ENCODE results near the gene TBX4. TPM values are rescaled to one million over a fixed set of nuclear protein-coding genes. Genes with fewer than 3 reads are reported as not detected.

Gene TBX4
- total RNA-seq, 2 donors from 2014 or later, result not detected

GRCh38 chr17:61412143-61412859, 39.9 kb upstream of the TBX4 start:
- ATAC-seq (peak; percentile 77), DNase-seq (peak; percentile 62 to 78)
- intact Hi-C loops (cut with DNase I, micrococcal nuclease), result loop anchor here (10.0 kb wide), 2 partner anchors 142 to 422 kb away; no protein-coding TSS in a partner anchor

DNA sequence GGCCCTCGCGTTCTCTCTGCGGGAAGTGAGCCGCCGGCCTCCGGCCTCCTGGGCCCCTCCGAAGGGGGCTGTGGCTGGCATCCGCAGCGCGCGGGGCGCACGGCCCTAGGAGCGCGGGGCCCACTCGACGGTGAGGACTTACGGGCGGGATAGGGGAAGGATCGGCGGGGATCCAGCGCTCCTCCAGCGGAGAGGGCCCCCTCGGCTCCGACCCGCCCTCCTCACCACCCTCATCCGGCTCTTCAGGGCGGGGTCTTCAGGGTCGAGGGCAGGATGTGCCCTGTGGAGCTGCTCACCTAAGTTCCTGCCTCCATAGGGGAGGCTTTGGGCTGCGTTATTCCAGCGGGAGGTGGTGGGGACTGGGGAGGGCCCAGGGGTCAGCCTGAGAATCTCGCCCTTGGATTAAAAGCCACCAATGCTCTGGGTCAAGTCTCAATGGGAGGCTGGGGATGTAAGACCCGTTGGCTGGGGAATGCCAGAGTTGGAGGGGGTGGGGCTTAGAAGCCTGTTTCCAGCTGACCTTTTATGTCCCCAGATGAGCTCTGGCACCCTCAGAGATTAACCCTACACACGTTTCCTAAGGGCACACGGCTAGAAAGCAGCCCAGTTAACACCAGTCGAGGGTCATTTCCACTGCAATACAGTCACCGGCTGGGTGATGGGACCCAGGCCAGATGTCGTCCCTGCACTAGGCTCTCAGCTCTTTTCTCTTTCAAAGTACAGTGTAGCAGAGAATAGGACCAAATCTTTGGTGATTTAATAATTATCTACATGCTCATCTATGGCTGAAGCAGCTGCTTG, 39.2 kb upstream of the TBX4 start:
- intact Hi-C loops (cut with DNase I, micrococcal nuclease), result loop anchor here (10.0 kb wide), 2 partner anchors 142 to 422 kb away; no protein-coding TSS in a partner anchor
- DNase-seq (peak in 1 of 2 donors; percentile 21), ATAC-seq (peak; percentile 0)

DNA sequence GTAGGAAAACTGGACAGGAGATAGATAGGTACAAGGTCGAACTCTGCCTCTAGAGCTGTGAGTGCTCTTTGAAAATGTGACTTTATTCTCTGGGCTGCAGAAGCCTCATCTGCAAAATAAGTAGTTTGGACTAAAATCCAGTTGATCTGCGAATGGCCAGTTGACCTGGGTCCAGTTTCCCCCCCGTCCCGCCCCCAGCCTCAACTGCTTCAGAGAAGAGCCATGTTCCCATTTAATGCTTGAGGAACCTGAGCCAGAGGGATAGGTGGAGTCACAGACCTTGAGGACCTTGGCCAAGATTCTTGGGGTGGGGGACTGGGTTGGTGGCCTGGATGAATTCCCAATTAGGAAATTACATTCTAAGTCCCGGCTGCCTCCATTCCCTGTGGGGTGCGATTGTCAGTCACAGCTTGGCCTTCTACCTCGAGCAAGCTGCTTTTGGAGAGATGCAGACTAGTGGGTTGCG, 38.5 kb upstream of the TBX4 start:
- no peak for ATAC-seq
- intact Hi-C loops (cut with DNase I, micrococcal nuclease), result loop anchor here (10.0 kb wide), 2 partner anchors 141 to 421 kb away; no protein-coding TSS in a partner anchor

DNA sequence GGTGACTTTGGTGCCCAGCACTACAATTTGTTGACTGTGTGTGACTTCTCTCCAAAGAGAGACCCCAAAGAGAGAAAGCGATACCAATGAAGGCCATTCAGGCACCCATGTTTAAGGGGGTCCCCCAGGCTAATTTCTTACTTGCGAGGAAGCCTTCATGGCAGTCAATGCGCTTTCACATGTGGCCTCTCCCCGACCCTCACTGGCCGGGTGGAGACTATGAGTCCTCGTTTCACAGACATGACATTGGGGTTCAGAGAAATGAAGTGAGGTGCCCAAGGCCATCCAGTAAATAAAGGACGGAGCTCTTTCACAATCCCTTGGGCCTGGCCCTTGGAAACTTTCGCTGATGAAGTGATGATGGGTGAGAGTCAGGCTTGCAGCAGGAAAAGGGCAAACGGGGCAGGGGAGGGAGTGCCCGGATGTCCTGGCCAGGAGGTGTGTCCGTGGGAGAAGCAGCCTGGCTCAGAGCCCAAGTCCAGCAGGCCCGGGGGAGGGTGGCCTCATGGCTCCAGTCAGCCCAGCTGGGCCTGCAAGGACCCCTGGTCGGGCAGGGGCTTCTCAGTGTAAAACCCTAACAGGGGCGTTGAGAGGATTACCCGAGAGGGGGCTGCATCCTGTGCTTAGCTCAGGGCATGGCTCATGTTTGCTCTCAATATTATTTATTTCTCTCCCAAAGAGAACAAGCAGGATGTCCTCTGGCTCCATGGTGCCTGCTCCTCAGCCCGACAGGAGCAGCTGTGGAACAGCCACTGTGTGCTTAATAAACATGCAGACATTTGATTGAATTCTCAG, 37.9 kb upstream of the TBX4 start:
- intact Hi-C loops (cut with DNase I, micrococcal nuclease), result loop anchor here (10.0 kb wide), 2 partner anchors 140 to 420 kb away; no protein-coding TSS in a partner anchor
- ATAC-seq (no peak), DNase-seq (peak in 1 of 2 donors; percentile 37)

More for the DNA sequence above, 38.5 kb upstream of the TBX4 start:
- DNase-seq, result no peak

DNA sequence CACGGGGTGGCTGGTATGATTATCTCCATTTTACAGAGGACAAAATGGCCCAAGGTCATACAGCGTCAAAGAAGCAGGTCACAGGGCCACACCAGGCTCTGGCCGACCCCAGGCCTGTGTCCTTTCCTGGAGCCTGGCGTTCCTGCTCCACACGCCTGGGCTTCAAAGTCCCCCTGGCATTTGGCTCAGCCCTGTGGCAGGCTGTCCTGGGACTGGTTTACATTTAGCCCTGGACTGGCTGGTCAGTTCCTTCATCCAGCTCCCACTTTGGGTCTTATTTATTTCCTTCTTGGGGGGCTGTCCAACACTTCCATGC, 37.3 kb upstream of the TBX4 start:
- intact Hi-C loops (cut with DNase I, micrococcal nuclease), result loop anchor here (5.0 to 10.0 kb wide), 3 partner anchors 137 to 420 kb away; no protein-coding TSS in a partner anchor
- ATAC-seq, result no peak
- peak in 1 of 2 donors; percentile 10 for DNase-seq

DNA sequence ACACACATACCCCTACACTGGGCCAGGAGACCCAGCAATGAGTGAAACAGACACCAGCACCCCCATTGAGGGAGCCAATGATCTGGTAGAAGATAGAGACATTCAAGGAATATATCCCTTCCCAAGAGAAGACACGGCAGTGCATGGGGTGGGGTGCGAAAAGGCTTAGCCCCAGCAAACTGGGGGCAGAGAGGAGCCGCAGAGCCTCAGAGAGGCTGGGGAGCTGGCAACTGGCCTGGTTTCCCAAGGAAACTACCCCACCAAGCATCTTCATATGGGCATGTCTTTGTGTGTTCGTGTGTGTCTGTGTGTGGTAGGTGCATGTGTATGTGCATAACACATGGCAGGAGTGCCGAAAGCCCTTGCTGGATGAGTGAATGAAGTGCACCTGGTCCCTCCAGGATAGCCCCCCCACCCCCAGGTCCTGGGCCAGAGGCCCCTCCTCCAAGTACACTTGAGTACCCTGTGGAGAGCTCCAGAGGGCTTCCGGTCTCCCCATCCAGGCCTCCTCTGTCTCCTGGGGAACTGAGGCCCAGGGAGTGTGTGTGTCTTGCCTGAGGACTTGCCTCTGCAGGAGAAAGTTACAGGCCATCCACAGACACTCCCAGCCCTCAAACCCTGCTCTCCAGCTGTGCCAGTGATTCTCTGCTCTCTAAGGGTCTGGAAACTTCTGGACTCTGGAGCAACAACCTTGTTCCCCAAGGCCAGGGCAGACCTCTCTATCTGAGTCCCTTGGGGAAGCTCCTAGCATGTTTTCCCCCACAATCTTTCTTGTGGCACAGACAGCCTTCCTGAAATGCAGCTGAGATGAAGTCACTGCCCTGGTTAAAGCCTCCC, 36.6 kb upstream of the TBX4 start:
- ATAC-seq (no peak), DNase-seq (peak in 1 of 2 donors; percentile 21)

GRCh38 chr17:61416211-61416539, 36.0 kb upstream of the TBX4 start:
- DNase-seq, result no peak
- ATAC-seq, result no peak
- intact Hi-C loops (cut with DNase I, micrococcal nuclease), result loop anchor here (5.0 to 10.0 kb wide), 3 partner anchors 136 to 419 kb away; no protein-coding TSS in a partner anchor

More for the DNA sequence above, 36.6 kb upstream of the TBX4 start:
- intact Hi-C loops (cut with DNase I, micrococcal nuclease), result loop anchor here (5.0 to 10.0 kb wide), 3 partner anchors 137 to 419 kb away; no protein-coding TSS in a partner anchor

GRCh38 chr17:61416540-61417363, 35.5 kb upstream of the TBX4 start:
- ATAC-seq, result peak; percentile 47
- intact Hi-C loops (cut with DNase I, micrococcal nuclease), result loop anchor here (5.0 to 10.0 kb wide), 3 partner anchors 136 to 418 kb away; no protein-coding TSS in a partner anchor
- DNase-seq, result peak; percentile 70 to 76

DNA sequence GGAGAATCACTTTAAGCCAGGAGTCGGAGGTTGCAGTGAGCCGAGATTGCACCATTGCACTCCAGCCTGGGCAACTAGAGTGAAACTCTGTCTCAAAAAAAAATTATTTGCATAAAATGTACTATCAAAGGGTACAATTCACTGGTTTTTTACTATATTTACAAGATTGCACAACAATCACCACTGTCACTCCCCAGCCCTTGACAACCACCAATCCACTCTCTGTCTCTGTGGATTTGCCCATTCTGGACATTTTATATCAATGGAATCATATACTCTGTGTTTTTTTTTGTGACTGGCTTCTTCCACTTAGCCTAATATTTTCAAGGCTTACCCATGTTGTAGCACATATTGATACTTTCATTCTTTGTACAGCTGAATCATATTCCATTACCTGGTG, 33.8 kb upstream of the TBX4 start:
- no peak for DNase-seq
- intact Hi-C loops (cut with DNase I, micrococcal nuclease), result loop anchor here (5.0 to 10.0 kb wide), 3 partner anchors 134 to 416 kb away; no protein-coding TSS in a partner anchor
- no peak for ATAC-seq

DNA sequence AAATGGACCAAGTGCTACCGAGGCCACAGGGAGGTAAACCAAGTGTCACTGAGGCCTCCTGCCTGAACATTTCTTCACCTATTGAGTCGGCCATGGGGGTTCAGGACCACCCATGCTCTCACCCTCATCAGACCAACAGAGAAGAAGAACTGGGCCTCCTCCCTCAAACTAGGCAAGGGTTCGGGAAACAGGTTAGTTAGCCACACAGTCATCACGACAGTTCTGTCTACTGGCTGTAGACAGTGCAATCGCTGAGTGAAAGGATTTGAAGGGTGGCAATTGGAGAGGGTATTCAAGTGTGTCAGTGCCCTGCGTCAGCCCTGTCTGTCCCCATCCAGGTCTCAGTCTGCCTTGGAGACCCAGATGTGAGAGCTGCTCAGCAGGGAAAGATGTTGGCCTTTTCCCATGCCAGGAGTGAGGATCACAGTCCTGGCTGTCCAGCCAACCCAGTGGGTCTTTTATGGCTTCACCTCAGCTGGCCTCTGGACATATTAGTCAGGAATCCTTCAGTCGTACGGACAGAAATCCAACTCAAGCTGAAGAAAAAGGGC, 32.7 kb upstream of the TBX4 start:
- no peak for ATAC-seq
- intact Hi-C loops (cut with DNase I, micrococcal nuclease), result loop anchor here (5.0 to 10.0 kb wide), 3 partner anchors 133 to 415 kb away; no protein-coding TSS in a partner anchor
- DNase-seq, result peak in 1 of 2 donors; percentile 10

DNA sequence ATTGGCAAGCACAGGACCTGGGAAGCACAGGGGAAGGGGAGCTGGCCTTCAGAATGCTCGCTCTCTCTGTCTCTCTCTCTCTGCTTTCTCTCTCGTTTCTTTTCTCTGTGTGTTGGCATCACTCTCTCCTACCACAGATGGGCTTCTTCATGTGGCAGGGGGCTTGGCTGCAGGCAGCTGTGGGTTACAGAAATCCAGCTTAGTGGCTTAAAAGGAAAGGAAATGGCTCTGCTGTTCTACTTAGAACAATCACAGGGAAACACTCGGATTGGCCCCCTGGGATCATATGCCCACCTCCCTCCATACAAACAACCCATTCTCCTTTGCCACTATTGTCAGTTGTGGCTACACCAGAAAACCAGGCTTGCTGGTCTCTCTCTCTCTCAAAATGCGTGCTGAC, 32.2 kb upstream of the TBX4 start:
- no peak for DNase-seq
- ATAC-seq, result no peak
- intact Hi-C loops (cut with DNase I, micrococcal nuclease), result no loop called here

GRCh38 chr17:61420745-61421398, 31.4 kb upstream of the TBX4 start:
- intact Hi-C loops (cut with DNase I, micrococcal nuclease), result no loop called here
- no peak for DNase-seq
- ATAC-seq, result no peak

DNA sequence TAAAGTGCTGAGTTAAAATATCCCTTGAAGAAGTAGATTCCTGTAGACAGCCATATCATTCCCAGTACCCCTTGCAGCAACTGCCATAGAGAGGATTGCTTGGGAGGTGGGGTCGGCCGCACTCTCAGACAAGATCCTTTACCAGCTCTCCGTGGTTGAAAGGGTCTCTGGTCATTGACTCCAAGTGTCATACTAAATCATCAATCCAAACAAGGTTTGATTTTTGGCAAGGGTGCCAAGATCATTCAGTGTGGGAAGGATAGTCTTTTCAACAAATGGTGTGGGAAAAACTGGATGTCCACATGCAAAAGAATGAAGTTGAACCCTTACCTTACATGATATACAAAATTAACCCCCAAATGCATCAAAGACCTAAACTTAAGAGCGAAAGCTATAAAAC, 30.8 kb upstream of the TBX4 start:
- DNase-seq, result no peak
- ATAC-seq, result no peak
- intact Hi-C loops (cut with DNase I, micrococcal nuclease), result no loop called here

DNA sequence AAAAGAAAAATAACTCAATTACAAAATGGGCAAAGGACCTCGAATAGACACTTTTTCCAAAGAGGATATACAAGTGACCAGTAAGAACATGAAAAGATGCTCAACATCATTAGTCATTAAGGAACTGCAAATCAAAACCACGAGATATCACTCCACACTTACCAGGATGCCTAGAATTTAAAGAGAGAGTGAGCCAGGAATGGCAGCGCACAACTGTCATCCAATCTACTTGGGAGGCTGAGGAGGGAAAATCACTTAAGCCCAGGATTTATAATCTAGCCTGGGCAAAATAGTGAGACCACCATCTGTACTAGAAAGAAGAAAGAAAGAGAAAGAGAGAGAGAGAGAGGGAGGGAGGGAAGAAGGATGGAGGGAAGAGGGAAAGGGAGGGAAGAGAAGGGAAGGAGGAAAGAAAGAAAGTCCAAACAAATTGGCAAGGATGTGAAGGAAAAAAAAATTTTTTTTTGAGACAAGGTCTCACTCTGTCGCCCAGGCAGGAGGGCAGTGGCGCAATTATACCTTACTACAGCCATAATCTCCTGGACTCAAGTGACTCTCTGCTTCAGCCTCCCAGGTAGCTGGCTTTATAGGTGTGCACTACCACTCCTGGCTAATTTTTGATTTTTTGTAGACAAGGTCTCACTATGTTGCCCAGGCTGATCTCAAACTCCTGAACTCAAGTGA, 30.0 kb upstream of the TBX4 start:
- DNase-seq (no peak), ATAC-seq (no peak)
- intact Hi-C loops (cut with DNase I, micrococcal nuclease), result no loop called here

- ATAC-seq, result no peak
- DNase-seq, result no peak
- intact Hi-C loops (cut with DNase I, micrococcal nuclease), result no loop called here
Measured at GRCh38 chr17:61422869-61423268, 29.4 kb upstream of the TBX4 start.

All from left colon (tissue), 2 donors.